OCI-LY1 (cell line): ENCODE results near the gene NEK6.
A peak's percentile ranks its signal among the peaks of the same experiment; 100 is the strongest.

Experiments
- H2AFZ ChIP-seq: fragments of 200-600 bp; sonication (generic), shearing (Covaris generic); 2 replicates; pipeline ENCODE4 v1.6.0; 2014; ENCODE audit warnings: antibody characterized with exemption, mild to moderate bottlenecking, low read length
- H3F3A ChIP-seq: fragments of 200-600 bp; sonication (generic), shearing (Covaris generic); 2 replicates; pipeline ENCODE4 v1.6.0; 2014; ENCODE audit warnings: mild to moderate bottlenecking, antibody characterized with exemption, low read length, moderate library complexity; ENCODE audit not compliant: insufficient read depth
- H3K27ac ChIP-seq: fragments of 200-600 bp; sonication (generic); 2 replicates; pipeline ENCODE4 v1.5.1; 2014; ENCODE audit warnings: low read length, mixed run types, mild to moderate bottlenecking, low read depth; ENCODE audit not compliant: poor library complexity, severe bottlenecking
- H3K27me3 ChIP-seq: fragments of 200-600 bp; sonication (generic); 2 replicates; pipeline ENCODE4 v1.6.0; 2014; ENCODE audit warnings: antibody characterized with exemption, mild to moderate bottlenecking, low read length, moderate library complexity; ENCODE audit not compliant: insufficient read depth
- H3K36me3 ChIP-seq: fragments of 200-600 bp; sonication (generic); 2 replicates; pipeline ENCODE4 v1.6.1; 2014; ENCODE audit warnings: mild to moderate bottlenecking, antibody characterized with exemption, low read length, moderate library complexity, mixed read lengths; ENCODE audit not compliant: insufficient read depth
- H3K4me1 ChIP-seq: fragments of 200-600 bp; sonication (generic); 2 replicates; pipeline ENCODE4 v1.5.1; 2014; ENCODE audit warnings: mild to moderate bottlenecking, low read length, moderate library complexity; ENCODE audit not compliant: insufficient read depth, severe bottlenecking
- H3K4me2 ChIP-seq: fragments of 200-600 bp; sonication (generic), shearing (Covaris generic); 2 replicates; pipeline ENCODE4 v1.6.1; 2014; ENCODE audit warnings: low read length
- H3K4me3 ChIP-seq: fragments of 200-600 bp; sonication (generic); 2 replicates; pipeline ENCODE4 v1.5.1; 2014; ENCODE audit warnings: low read length, low read depth, mild to moderate bottlenecking, mixed read lengths; ENCODE audit not compliant: poor library complexity, severe bottlenecking
- H3K79me2 ChIP-seq: fragments of 200-600 bp; shearing (Covaris generic); 2 replicates; pipeline ENCODE4 v1.6.1; 2016; ENCODE audit warnings: mixed run types, low read length, mixed read lengths; ENCODE audit not compliant: insufficient read depth
- H3K9ac ChIP-seq: fragments of 200-600 bp; sonication (generic), shearing (Covaris generic); 2 replicates; pipeline ENCODE4 v1.6.1; 2014; ENCODE audit warnings: mild to moderate bottlenecking, low read length, mixed read lengths
- H3K9me2 ChIP-seq: fragments of 200-600 bp; sonication (generic), shearing (Covaris generic); 2 replicates; pipeline ENCODE4 v1.6.1; 2014; ENCODE audit warnings: low read depth, mild to moderate bottlenecking, low read length, mixed read lengths
- H3K9me3 ChIP-seq: fragments of 200-600 bp; shearing (Covaris generic); 2 replicates; pipeline ENCODE4 v1.6.1; 2014; ENCODE audit warnings: low read length, mixed read lengths
- H4K20me1 ChIP-seq: fragments of 200-600 bp; sonication (generic), shearing (Covaris generic); 2 replicates; pipeline ENCODE4 v1.6.0; 2016; ENCODE audit warnings: mild to moderate bottlenecking, low read length; ENCODE audit not compliant: insufficient read depth
- CTCF ChIP-seq: fragments of 200-600 bp; sonication (generic), shearing (Covaris generic); IDR thresholded peaks from 2 replicates; pipeline ENCODE4 v1.5.1; 2017; ENCODE audit warnings: mild to moderate bottlenecking, antibody characterized with exemption, low read length, moderate library complexity, mixed read lengths
- EZH2 ChIP-seq: fragments of 200-600 bp; sonication (generic), shearing (Covaris generic); IDR thresholded peaks from 2 replicates; pipeline ENCODE4 v1.8.0; 2017; ENCODE audit warnings: borderline replicate concordance, mixed run types, mild to moderate bottlenecking, antibody characterized with exemption, low read length, moderate library complexity, mixed read lengths

NEK6 gene

GRCh38 chr9:124257844-124258606 lies at the start of gene NEK6:
Gene NEK6 (plus strand): TSS chr9:124257949. CDS start chr9:124301965, 44,016 bp downstream.
- Histone ChIP-seq H3K79me2 (no peaks in the 10 kb centered on the region), H4K20me1 (no peaks in the 10 kb centered on the region), H3K9me3 (no peaks in the 10 kb centered on the region), H2AFZ (no peak within 1 kb of the TSS), H3K36me3 (no peaks in the 10 kb centered on the region), H3K9me2 (no peaks in the 10 kb centered on the region), H3K4me1 (no peaks in the 10 kb centered on the region), H3K4me3 (peak within 1 kb of the TSS; percentile 49), H3F3A (no peaks in the 10 kb centered on the region), H3K9ac (peak within 1 kb of the TSS; percentile 25; the same call in 1 of the 2 replicates), H3K27ac (no peak within 1 kb of the TSS), H3K27me3 (peaks cover 12% of the 10 kb centered on the region), H3K4me2 (peak within 1 kb of the TSS; percentile 49; the same call in 1 of the 2 replicates)
- TF ChIP-seq EZH2 (no peak), CTCF (no peak)

DNA sequence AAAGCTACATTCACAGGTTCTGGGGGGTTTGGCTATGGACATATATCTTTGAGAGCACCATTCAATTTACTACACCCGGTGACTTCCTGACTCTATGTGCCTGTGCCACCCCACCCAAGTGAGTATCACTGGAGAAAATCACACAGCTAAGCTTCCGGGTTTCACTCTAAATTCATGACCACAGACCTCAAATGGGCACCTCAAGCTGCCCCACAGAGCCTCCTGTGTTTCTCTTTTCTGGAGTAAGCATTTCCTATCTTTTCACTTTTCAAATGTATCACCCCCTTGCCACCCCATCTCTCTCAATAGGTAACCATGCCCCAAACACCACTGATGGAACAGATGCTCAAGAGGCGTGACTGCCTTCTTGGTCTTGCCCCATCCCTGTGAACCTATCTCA lies 49.2 kb upstream of the NEK6 start:
- Histone ChIP-seq H3K27ac (no peak overlapping the region), H3K79me2 (no peaks in the 10 kb centered on the region), H3K9me2 (no peaks in the 10 kb centered on the region), H3K9me3 (no peaks in the 10 kb centered on the region), H2AFZ (no peak overlapping the region), H3F3A (no peaks in the 10 kb centered on the region), H3K4me1 (no peaks in the 10 kb centered on the region), H3K4me2 (no peak overlapping the region), H3K9ac (no peak overlapping the region), H3K4me3 (no peak overlapping the region), H3K27me3 (no peaks in the 10 kb centered on the region; the same call in 1 of the 2 replicates), H3K36me3 (no peaks in the 10 kb centered on the region), H4K20me1 (no peaks in the 10 kb centered on the region)
- TF ChIP-seq EZH2 (no peak), CTCF (no peak)

GRCh38 chr9:124209279-124209678 lies 48.5 kb upstream of the NEK6 start:
- Histone ChIP-seq H4K20me1 (no peaks in the 10 kb centered on the region), H3F3A (no peaks in the 10 kb centered on the region), H3K9me3 (no peaks in the 10 kb centered on the region), H3K27me3 (no peaks in the 10 kb centered on the region; the same call in 1 of the 2 replicates), H3K27ac (no peak overlapping the region), H3K79me2 (no peaks in the 10 kb centered on the region), H2AFZ (no peak overlapping the region), H3K4me3 (no peak overlapping the region), H3K9ac (no peak overlapping the region), H3K36me3 (no peaks in the 10 kb centered on the region), H3K4me1 (no peaks in the 10 kb centered on the region), H3K9me2 (no peaks in the 10 kb centered on the region), H3K4me2 (no peak overlapping the region)
- TF ChIP-seq EZH2 (no peak), CTCF (no peak)
